HepG2 (cell line): ENCODE measurements around the gene CUL4B. TPM values are rescaled to one million over a fixed set of nuclear protein-coding genes. Genes with fewer than 3 reads are reported as not detected.
A peak's percentile ranks its signal among the peaks of the same experiment; 100 is the strongest.

Source experiments
- AGO2 ChIP-seq: fragments of 200-400 bp; formaldehyde crosslinking; optimal IDR thresholded peaks from 2 replicates; pipeline ENCODE3; 2017; ENCODE audit warnings: mild to moderate bottlenecking, low read depth, low read length, moderate library complexity
- ATF7 ChIP-seq, 2 experiments: fragments of 450-650 bp in 1 of 2; sonication (generic) in 1 of 2; formaldehyde crosslinking in 1 of 2; IDR thresholded peaks; 2 replicates each; pipeline versions ENCODE4 v1.4.0 to v1.6.1; 2016 to 2020; ENCODE audit warnings: antibody characterized with exemption in 1 of 2, mild to moderate bottlenecking in 1 of 2, missing genetic modification reagents in 1 of 2
- ETV6 ChIP-seq: sonication (generic); formaldehyde crosslinking; conservative IDR thresholded peaks from 2 replicates; pipeline ENCODE4 v1.4.0; 2020; ENCODE audit warnings: missing genetic modification reagents
- EZH2 ChIP-seq: conservative IDR thresholded peaks from 2 replicates; pipeline ENCODE4 v1.6.1; 2012; ENCODE audit warnings: mild to moderate bottlenecking, low read depth, low read length, moderate library complexity
- FOXJ3 ChIP-seq: sonication (generic); formaldehyde crosslinking; IDR thresholded peaks from 2 replicates; pipeline ENCODE4 v1.4.0; 2020; ENCODE audit warnings: missing genetic modification reagents, mild to moderate bottlenecking, borderline replicate concordance
- FOXK1 ChIP-seq: sonication (generic); formaldehyde crosslinking; IDR thresholded peaks from 2 replicates; pipeline ENCODE4 v1.4.0; 2020; ENCODE audit warnings: low read depth, missing genetic modification reagents, borderline replicate concordance
- PLSCR1 ChIP-seq: sonication (generic); formaldehyde crosslinking; IDR thresholded peaks from 2 replicates; pipeline ENCODE4 v1.5.0; 2020; ENCODE audit warnings: missing genetic modification reagents, mild to moderate bottlenecking, borderline replicate concordance
- REL ChIP-seq: sonication (generic); formaldehyde crosslinking; conservative IDR thresholded peaks from 2 replicates; pipeline ENCODE4 v1.8.0; 2022; ENCODE audit warnings: mild to moderate bottlenecking, missing genetic modification reagents, moderate library complexity
- SNRNP70 ChIP-seq: fragments of 200-400 bp; formaldehyde crosslinking; IDR thresholded peaks from 2 replicates; pipeline ENCODE4 v1.6.1; 2017; ENCODE audit warnings: mild to moderate bottlenecking, low read depth, low read length, moderate library complexity
- SYNCRIP ChIP-seq: fragments of 200-400 bp; formaldehyde crosslinking; IDR thresholded peaks from 2 replicates; pipeline ENCODE4 v1.6.1; 2018; ENCODE audit warnings: mild to moderate bottlenecking, low read depth, low read length; ENCODE audit not compliant: insufficient read depth
- THAP7 ChIP-seq: sonication (generic); formaldehyde crosslinking; IDR thresholded peaks from 2 replicates; pipeline ENCODE4 v1.8.1; 2023; ENCODE audit warnings: mild to moderate bottlenecking, missing genetic modification reagents
- YY1 ChIP-seq: IDR thresholded peaks from 2 replicates; pipeline ENCODE4 v1.6.1; 2011; ENCODE audit warnings: low read length, low read depth, moderate library complexity, mild to moderate bottlenecking; ENCODE audit not compliant: insufficient read depth, insufficient replicate concordance
- ZFX ChIP-seq: sonication (generic); formaldehyde crosslinking; IDR thresholded peaks from 2 replicates; pipeline ENCODE4 v1.4.0; 2020; ENCODE audit warnings: mild to moderate bottlenecking, low read depth, missing genetic modification reagents, moderate library complexity
- ZMYM4 ChIP-seq: sonication (generic); formaldehyde crosslinking; IDR thresholded peaks from 2 replicates; pipeline ENCODE4 v1.8.1; 2023; ENCODE audit warnings: mild to moderate bottlenecking, missing genetic modification reagents
- ZNF136 ChIP-seq: sonication (generic); formaldehyde crosslinking; IDR thresholded peaks from 2 replicates; pipeline ENCODE4 v1.8.1; 2022; ENCODE audit warnings: low read depth, mild to moderate bottlenecking, moderate library complexity, missing genetic modification reagents
- ZNF138 ChIP-seq: sonication (generic); formaldehyde crosslinking; IDR thresholded peaks from 2 replicates; pipeline ENCODE4 v1.5.0; 2020; ENCODE audit warnings: mild to moderate bottlenecking, low read depth, missing genetic modification reagents
- ZNF263 ChIP-seq: sonication (generic); formaldehyde crosslinking; IDR thresholded peaks from 2 replicates; pipeline ENCODE4 v1.4.0; 2020; ENCODE audit warnings: missing genetic modification reagents
- ZNF264 ChIP-seq: sonication (generic); formaldehyde crosslinking; IDR thresholded peaks from 2 replicates; pipeline ENCODE4 v1.4.0; 2020; ENCODE audit warnings: missing genetic modification reagents
- ZNF546 ChIP-seq: sonication (generic); formaldehyde crosslinking; conservative IDR thresholded peaks from 2 replicates; pipeline ENCODE4 v1.8.1; 2023; ENCODE audit warnings: mild to moderate bottlenecking, missing genetic modification reagents
- ZNF580 ChIP-seq: IDR thresholded peaks from 2 replicates; pipeline ENCODE4 v1.6.1; 2016; ENCODE audit warnings: low read depth, borderline replicate concordance
- ZNF605 ChIP-seq: sonication (generic); formaldehyde crosslinking; IDR thresholded peaks from 2 replicates; pipeline ENCODE4 v1.8.0; 2022; ENCODE audit warnings: mild to moderate bottlenecking, missing genetic modification reagents
- ZNF607 ChIP-seq: sonication (generic); formaldehyde crosslinking; IDR thresholded peaks from 2 replicates; pipeline ENCODE4 v1.5.1; 2020; ENCODE audit warnings: missing genetic modification reagents, mild to moderate bottlenecking, borderline replicate concordance
- ZNF652 ChIP-seq: IDR thresholded peaks from 2 replicates; pipeline ENCODE4 v1.6.1; 2016; ENCODE audit warnings: low read depth, borderline replicate concordance
- ZNF660 ChIP-seq: sonication (generic); formaldehyde crosslinking; IDR thresholded peaks from 2 replicates; pipeline ENCODE4 v1.5.1; 2020; ENCODE audit warnings: mild to moderate bottlenecking, low read depth, missing genetic modification reagents, borderline replicate concordance
- ZNF704 ChIP-seq: sonication (generic); formaldehyde crosslinking; IDR thresholded peaks from 2 replicates; pipeline ENCODE4 v1.8.1; 2023; ENCODE audit warnings: mild to moderate bottlenecking, inconsistent platforms, moderate library complexity, missing genetic modification reagents, borderline replicate concordance
- ZNF768 ChIP-seq: sonication (generic); formaldehyde crosslinking; IDR thresholded peaks from 2 replicates; pipeline ENCODE4 v1.4.0; 2020; ENCODE audit warnings: missing genetic modification reagents
- ZNF792 ChIP-seq: IDR thresholded peaks from 2 replicates; pipeline ENCODE4 v1.6.1; 2016
- ZNF850 ChIP-seq: sonication (generic); formaldehyde crosslinking; conservative IDR thresholded peaks from 2 replicates; pipeline ENCODE4 v1.9.0; 2021; ENCODE audit warnings: mild to moderate bottlenecking, missing genetic modification reagents
- polyA plus RNA-seq, 8 experiments: library from polyadenylated mRNA; depleted of rRNA in 3 of 8; stranded (reverse) in 7 of 8; unstranded in 1 of 8; fragments of >200 nt; fragmentation: Illumina TruSeq in 4 of 8; extraction: Trizol in 4 of 8; gene quantifications; 2 replicates each; pipeline versions ENCODE4 v1.2.1 to v1.2.3, GENCODE V29; 2011 to 2016; ENCODE audit warnings: low read depth in 4 of 8, missing spikeins in 1 of 8, mixed read lengths in 1 of 8; ENCODE audit not compliant: insufficient read depth in 1 of 8
- total RNA-seq, 5 experiments: library from RNA; depleted of rRNA; stranded (reverse); fragments of >200 nt; fragmentation: Illumina TruSeq; extraction: Trizol; gene quantifications; 2 replicates each; pipeline ENCODE4 v1.2.3, GENCODE V29; 2016; ENCODE audit warnings: low read depth in 1 of 5

CUL4B gene
- total and polyA plus RNA-seq, 2 of the 13 experiments (the other 11 are each of a cell fraction or from before 2014, with no cell fraction given), result 21.6 to 28.5 TPM

GRCh38 chrX:120560842-120561633 is at the start of gene CUL4B (continued):
- TF ChIP-seq ZNF768, result no peak
- no peak for TF ChIP-seq THAP7 (CRISPR knock-in tag)
- TF ChIP-seq YY1, result peak; percentile 89
- no peak for TF ChIP-seq SNRNP70
- TF ChIP-seq ZNF264 (CRISPR knock-in tag), result no peak
- TF ChIP-seq ZNF652 (CRISPR knock-in tag), result no peak
- TF ChIP-seq ZMYM4 (CRISPR knock-in tag), result peak; percentile 52; the same call in 1 of the 2 replicates
- TF ChIP-seq ZNF136 (CRISPR knock-in tag), result no peak
- TF ChIP-seq REL (CRISPR knock-in tag), result no peak
- no peak for TF ChIP-seq ZNF607
- TF ChIP-seq PLSCR1 (CRISPR knock-in tag), result no peak
- TF ChIP-seq ZNF263, result no peak
- no peak for TF ChIP-seq EZH2
- no peak for TF ChIP-seq ZNF138 (CRISPR knock-in tag)
- TF ChIP-seq ZNF660, result no peak
- TF ChIP-seq ZFX (CRISPR knock-in tag), result no peak; the same call in 1 of the 2 replicates
- TF ChIP-seq ETV6 (CRISPR knock-in tag), result no peak
- no peak; the same call in 1 of the 2 replicates for TF ChIP-seq ZNF704 (CRISPR knock-in tag)
- TF ChIP-seq SYNCRIP, result no peak
- TF ChIP-seq ATF7 (IDR thresholded peaks at IDR 0.05), result no peak
- TF ChIP-seq ATF7 (CRISPR knock-in tag; IDR thresholded peaks at IDR 0.05), result no peak
- TF ChIP-seq ZNF546 (CRISPR knock-in tag), result no peak
- TF ChIP-seq ZNF580, result no peak
- TF ChIP-seq ZNF605 (CRISPR knock-in tag), result no peak
- TF ChIP-seq FOXK1 (CRISPR knock-in tag), result peak; percentile 53; the same call in 1 of the 2 replicates
- peak; percentile 22 for TF ChIP-seq AGO2
- TF ChIP-seq ZNF850 (CRISPR knock-in tag), result no peak
- no peak for TF ChIP-seq ZNF792 (CRISPR knock-in tag)
- TF ChIP-seq FOXJ3, result no peak
